ENCODE results near the gene NT5DC4. TPM values are rescaled to one million over a fixed set of nuclear protein-coding genes. Genes with fewer than 3 reads are reported as not detected.

The NT5DC4 gene
- total RNA-seq, 1 experiment from 2014 or later = 0.04 TPM

GRCh38 chr2:112712465-112712864 lies 8.4 kb upstream of the NT5DC4 start:
- DNase-seq (no peak), ATAC-seq (no peak)
- Histone ChIP-seq H3K79me2 (ENCODE audit: low read length) (no peaks in the 10 kb centered on the region), H3K4me3 (ENCODE audit: low read length) (no peak overlapping the region), H3K9me2 (replicated peaks; ENCODE audit: low read length) (no peaks in the 10 kb centered on the region), H3K4me1 (ENCODE audit: insufficient read depth, low read length) (peaks cover 15% of the 10 kb centered on the region), H3K36me3 (ENCODE audit: low read depth, low read length) (no peaks in the 10 kb centered on the region), H4K20me1 (ENCODE audit: low read length) (no peaks in the 10 kb centered on the region), H3K4me2 (ENCODE audit: low read length) (no peak overlapping the region), H3K27ac (ENCODE audit: low read length) (no peak overlapping the region), H3K9me3 (ENCODE audit: low read length) (no peaks in the 10 kb centered on the region), H3K9ac (ENCODE audit: low read length) (no peak overlapping the region), H2AFZ (ENCODE audit: low read length) (no peak overlapping the region), H3F3A (ENCODE audit: low read length, unreplicated experiment) (no peaks in the 10 kb centered on the region), H3K27me3 (ENCODE audit: low read length) (no peaks in the 10 kb centered on the region)
- CTCF ChIA-PET = interaction anchor here (1.3 kb wide), 1 partner anchor 13 kb away, joined by 3 read pairs; no protein-coding TSS in a partner anchor
- TF ChIP-seq EZH2 (IDR thresholded peaks at IDR 0.05; ENCODE audit: low read length, unreplicated experiment) (no peak), CTCF (conservative IDR thresholded peaks at IDR 0.05; ENCODE audit: low read depth, low read length) (no peak), EZH2phosphoT487 (IDR thresholded peaks at IDR 0.05; ENCODE audit: borderline replicate concordance, low read length) (no peak)
- intact Hi-C loops (cut with micrococcal nuclease) = no loop called here
- BruUV-seq (replicated peaks) = no TSS peak
- POLR2A ChIA-PET (ENCODE audit: unreplicated experiment) = no interaction called here

GRCh38 chr2:112712903-112713584 lies 7.8 kb upstream of the NT5DC4 start:
- peak; percentile 62 for DNase-seq
- CTCF ChIA-PET = interaction anchor here (1.3 kb wide), 1 partner anchor 12 kb away, joined by 3 read pairs; no protein-coding TSS in a partner anchor

More at GRCh38 chr2:112712903-112713584, 7.8 kb upstream of the NT5DC4 start:
- Histone ChIP-seq H3K79me2 (ENCODE audit: low read length) (no peaks in the 10 kb centered on the region), H3F3A (ENCODE audit: low read length, unreplicated experiment) (no peaks in the 10 kb centered on the region), H3K9ac (ENCODE audit: low read length) (no peak overlapping the region), H2AFZ (ENCODE audit: low read length) (no peak overlapping the region), H3K9me3 (ENCODE audit: low read length) (no peaks in the 10 kb centered on the region), H3K4me2 (ENCODE audit: low read length) (no peak overlapping the region), H4K20me1 (ENCODE audit: low read length) (no peaks in the 10 kb centered on the region), H3K27ac (ENCODE audit: low read length) (no peak overlapping the region), H3K4me3 (ENCODE audit: low read length) (no peak overlapping the region), H3K9me2 (replicated peaks; ENCODE audit: low read length) (no peaks in the 10 kb centered on the region), H3K4me1 (ENCODE audit: insufficient read depth, low read length) (peaks cover 15% of the 10 kb centered on the region), H3K27me3 (ENCODE audit: low read length) (no peaks in the 10 kb centered on the region), H3K36me3 (ENCODE audit: low read depth, low read length) (no peaks in the 10 kb centered on the region)
- no TSS peak for BruUV-seq (replicated peaks)
- intact Hi-C loops (cut with micrococcal nuclease) = no loop called here
- ATAC-seq = peak; percentile 35
- POLR2A ChIA-PET (ENCODE audit: unreplicated experiment) = no interaction called here
- TF ChIP-seq CTCF (conservative IDR thresholded peaks at IDR 0.05; ENCODE audit: low read depth, low read length) = no peak
- no peak for TF ChIP-seq EZH2phosphoT487 (IDR thresholded peaks at IDR 0.05; ENCODE audit: borderline replicate concordance, low read length)
- TF ChIP-seq EZH2 (IDR thresholded peaks at IDR 0.05; ENCODE audit: low read length, unreplicated experiment) = no peak

Data from PC-3 (cell line).